Endothelial cell (in vitro differentiated cells): ENCODE results near the gene SPC24. TPM values are rescaled to one million over a fixed set of nuclear protein-coding genes. Genes with fewer than 3 reads are reported as not detected.
"Not testable (repeated sequence)": the region's sequence is repeated elsewhere in the genome, so short reads cannot be mapped to it uniquely, and the experiment has no call there.

ENCODE experiments used
- DNase-seq: peaks from one replicate; pipeline ENCODE4 v3.0.0; 2021; ENCODE audit warnings: low spot score
- H3K27ac Mint-ChIP-seq: one replicate; pipeline ENCODE4 v1.8.0; 2021; ENCODE audit warnings: mixed read lengths, inconsistent platforms; ENCODE audit not compliant: unreplicated experiment
- H3K27me3 Mint-ChIP-seq: one replicate; pipeline ENCODE4 v1.8.0; 2021; ENCODE audit warnings: mild to moderate bottlenecking, moderate library complexity, mixed read lengths, inconsistent platforms; ENCODE audit not compliant: unreplicated experiment
- H3K36me3 Mint-ChIP-seq: one replicate; pipeline ENCODE4 v1.8.0; 2021; ENCODE audit warnings: mild to moderate bottlenecking, low read depth, mixed read lengths, inconsistent platforms; ENCODE audit not compliant: unreplicated experiment
- H3K4me1 Mint-ChIP-seq: one replicate; pipeline ENCODE4 v1.8.0; 2021; ENCODE audit warnings: mild to moderate bottlenecking, mixed read lengths, inconsistent platforms; ENCODE audit not compliant: unreplicated experiment
- H3K4me3 Mint-ChIP-seq: one replicate; pipeline ENCODE4 v1.8.0; 2021; ENCODE audit warnings: mild to moderate bottlenecking, mixed read lengths, inconsistent platforms; ENCODE audit not compliant: unreplicated experiment
- H3K9me3 Mint-ChIP-seq: one replicate; pipeline ENCODE4 v1.8.0; 2021; ENCODE audit warnings: mixed read lengths, inconsistent platforms; ENCODE audit not compliant: unreplicated experiment
- CTCF ChIP-seq: fragments of 200-600 bp; sonication (generic); IDR thresholded peaks from one replicate; pipeline ENCODE4 v1.5.0; 2021; ENCODE audit warnings: antibody characterized with exemption; ENCODE audit not compliant: unreplicated experiment
- total RNA-seq: library from RNA; stranded (reverse); fragmentation: NEBNext Ultra II Directional; extraction: Animal tissue kit (Norgen Biotek cat#: 25700); gene quantifications from one replicate; pipeline ENCODE4 v1.2.1, GENCODE V29; 2021; ENCODE audit not compliant: unreplicated experiment

The SPC24 gene
- total RNA-seq, 1 donor from 2014 or later = 17.0 TPM

GRCh38 chr19:11127905-11128304 lies 27.7 kb downstream of the SPC24 start:
- no peak overlapping the region for H3K4me3 Mint-ChIP-seq
- H3K4me1 Mint-ChIP-seq = peaks cover 14% of the 10 kb centered on the region
- no peak for TF ChIP-seq CTCF
- peaks cover 10% of the 10 kb centered on the region for H3K27me3 Mint-ChIP-seq
- no peak overlapping the region for H3K27ac Mint-ChIP-seq
- H3K9me3 Mint-ChIP-seq = no peaks in the 10 kb centered on the region
- H3K36me3 Mint-ChIP-seq = peaks cover 46% of the 10 kb centered on the region
- no peak for DNase-seq

- peaks cover 11% of the 10 kb centered on the region for H3K4me1 Mint-ChIP-seq
- H3K27me3 Mint-ChIP-seq = peaks cover 8% of the 10 kb centered on the region
- H3K27ac Mint-ChIP-seq = peak overlapping the region; percentile 48
- peak; percentile 68 for TF ChIP-seq CTCF
- H3K9me3 Mint-ChIP-seq = no peaks in the 10 kb centered on the region
- H3K36me3 Mint-ChIP-seq = peaks cover 37% of the 10 kb centered on the region
- peak; percentile 78 for DNase-seq
- peak overlapping the region; percentile 31 for H3K4me3 Mint-ChIP-seq
Observed at GRCh38 chr19:11125994-11126685, 29.4 kb downstream of the SPC24 start.

GRCh38 chr19:11124157-11124556 lies 31.4 kb downstream of the SPC24 start:
- H3K9me3 Mint-ChIP-seq, H3K27ac Mint-ChIP-seq, H3K27me3 Mint-ChIP-seq, H3K4me1 Mint-ChIP-seq, H3K4me3 Mint-ChIP-seq, DNase-seq: not testable (repeated sequence)
- peaks cover 34% of the 10 kb centered on the region for H3K36me3 Mint-ChIP-seq

GRCh38 chr19:11123114-11123513 lies 32.5 kb downstream of the SPC24 start:
- TF ChIP-seq CTCF = no peak
- Mint-ChIP-seq H3K4me1 (no peaks in the 10 kb centered on the region), H3K36me3 (peaks cover 36% of the 10 kb centered on the region), H3K4me3 (no peak overlapping the region), H3K9me3 (no peaks in the 10 kb centered on the region), H3K27ac (no peak overlapping the region), H3K27me3 (peaks cover 8% of the 10 kb centered on the region)
- DNase-seq = no peak

GRCh38 chr19:11121963-11122362 lies 33.6 kb downstream of the SPC24 start:
- H3K4me1 Mint-ChIP-seq, DNase-seq, H3K9me3 Mint-ChIP-seq, H3K27ac Mint-ChIP-seq, H3K4me3 Mint-ChIP-seq, H3K27me3 Mint-ChIP-seq: not testable (repeated sequence)
- peaks cover 34% of the 10 kb centered on the region for H3K36me3 Mint-ChIP-seq

GRCh38 chr19:11116507-11116906 lies 39.1 kb downstream of the SPC24 start:
- no peak for TF ChIP-seq CTCF
- no peaks in the 10 kb centered on the region for H3K4me1 Mint-ChIP-seq

More at GRCh38 chr19:11116507-11116906, 39.1 kb downstream of the SPC24 start:
- H3K4me3 Mint-ChIP-seq = peak overlapping the region; percentile 71
- peaks cover 10% of the 10 kb centered on the region for H3K27me3 Mint-ChIP-seq
- H3K27ac Mint-ChIP-seq = peak overlapping the region; percentile 22
- H3K36me3 Mint-ChIP-seq = peaks cover 53% of the 10 kb centered on the region
- no peak for DNase-seq
- no peaks in the 10 kb centered on the region for H3K9me3 Mint-ChIP-seq
